ENCODE data around the gene ZSCAN21. TPM values are rescaled to one million over a fixed set of nuclear protein-coding genes. Genes with fewer than 3 reads are reported as not detected.

The ZSCAN21 gene
- polyA plus RNA-seq, 3 donors = 1.5 to 4.6 (median 4.4) TPM

- Histone ChIP-seq H3K36me3 (replicated peaks in 1 of 2; ENCODE audit: control insufficient read depth in 1 of 2, insufficient read depth in 2 of 2, low read length in 2 of 2) (no peaks in the 10 kb centered on the region), H3K27ac (ENCODE audit: low read depth in 1 of 2, low read length in 2 of 2) (no peak overlapping the region), H3K4me3 (replicated peaks in 1 of 3; ENCODE audit: low read depth in 2 of 3, low read length in 3 of 3) (no peak overlapping the region), H3K79me2 (ENCODE audit: insufficient read depth, low read length) (no peaks in the 10 kb centered on the region), H3K9me3 (replicated peaks in 1 of 2; ENCODE audit: control insufficient read depth in 1 of 2, insufficient read depth in 1 of 2, low read length in 2 of 2) (no peaks in the 10 kb centered on the region), H3K27me3 (ENCODE audit: control insufficient read depth in 2 of 2, insufficient read depth in 2 of 2, low read length in 2 of 2) (no peaks in the 10 kb centered on the region), H3K9ac (ENCODE audit: insufficient read depth, low read length, poor library complexity, severe bottlenecking) (no peak overlapping the region), H3K4me2 (replicated peaks; ENCODE audit: extremely low read depth, low read length, poor library complexity, severe bottlenecking) (no peak overlapping the region), H4K20me1 (ENCODE audit: insufficient read depth, low read length) (no peaks in the 10 kb centered on the region), H2AFZ (ENCODE audit: insufficient read depth, low read depth, low read length, poor library complexity, severe bottlenecking) (no peak overlapping the region), H3K4me1 (ENCODE audit: control insufficient read depth in 1 of 2, insufficient read depth in 2 of 2, low read length in 2 of 2) (peaks cover 0 to 2% of the 10 kb centered on the region in 2 donors)
- H3K27ac Mint-ChIP-seq = no peak overlapping the region
- H3K4me3 Mint-ChIP-seq = no peak overlapping the region
- 0% methylated on average over 2 of the region's 14 CpGs for WGBS (ENCODE audit: insufficient coverage)
- no peak for DNase-seq
- intact Hi-C loops (cut with micrococcal nuclease) = no loop called here
- no peaks in the 10 kb centered on the region for H3K36me3 Mint-ChIP-seq
- H3K4me1 Mint-ChIP-seq = peaks cover 8% of the 10 kb centered on the region
- peaks cover 0 to 5% (median 1%) of the 10 kb centered on the region in 3 donors for H3K27me3 Mint-ChIP-seq (ENCODE audit: low read depth in 3 of 3)
- TF ChIP-seq CTCF (IDR thresholded peaks at IDR 0.05) = no peak
- no peaks in the 10 kb centered on the region for H3K9me3 Mint-ChIP-seq
Observed at GRCh38 chr7:100003711-100004661, 45.6 kb upstream of the ZSCAN21 start.

- H3K79me2 ChIP-seq (ENCODE audit: insufficient read depth, low read length) = no peaks in the 10 kb centered on the region
- no peaks in the 10 kb centered on the region for H3K9me3 ChIP-seq (replicated peaks in 1 of 2; ENCODE audit: control insufficient read depth in 1 of 2, insufficient read depth in 1 of 2, low read length in 2 of 2)
- peaks cover 9% of the 10 kb centered on the region in 2 donors for H3K4me1 ChIP-seq (ENCODE audit: control insufficient read depth in 1 of 2, insufficient read depth in 2 of 2, low read length in 2 of 2)
- H3K36me3 ChIP-seq (replicated peaks in 1 of 2; ENCODE audit: control insufficient read depth in 1 of 2, insufficient read depth in 2 of 2, low read length in 2 of 2) = no peaks in the 10 kb centered on the region
- H4K20me1 ChIP-seq (ENCODE audit: insufficient read depth, low read length) = no peaks in the 10 kb centered on the region
- H3K4me2 ChIP-seq (replicated peaks; ENCODE audit: extremely low read depth, low read length, poor library complexity, severe bottlenecking) = no peak overlapping the region
- Mint-ChIP-seq H3K27me3 (ENCODE audit: low read depth in 3 of 3) (peaks cover 0 to 5% (median 1%) of the 10 kb centered on the region in 3 donors), H3K4me3 (no peak overlapping the region), H3K36me3 (no peaks in the 10 kb centered on the region), H3K27ac (no peak overlapping the region), H3K9me3 (no peaks in the 10 kb centered on the region), H3K4me1 (peaks cover 15% of the 10 kb centered on the region)
- no peak overlapping the region for H3K9ac ChIP-seq (ENCODE audit: insufficient read depth, low read length, poor library complexity, severe bottlenecking)
- H2AFZ ChIP-seq (ENCODE audit: insufficient read depth, low read depth, low read length, poor library complexity, severe bottlenecking) = no peak overlapping the region
- H3K4me3 ChIP-seq (replicated peaks in 1 of 3; ENCODE audit: low read depth in 2 of 3, low read length in 3 of 3) = no peak overlapping the region
- no peak for TF ChIP-seq CTCF (IDR thresholded peaks at IDR 0.05)
- no peak for DNase-seq
- WGBS (ENCODE audit: insufficient coverage) = 85% methylated on average over 2 of the region's 3 CpGs
- H3K27ac ChIP-seq (ENCODE audit: low read depth in 1 of 2, low read length in 2 of 2) = no peak overlapping the region
- intact Hi-C loops (cut with micrococcal nuclease) = no loop called here
- no peaks in the 10 kb centered on the region for H3K27me3 ChIP-seq (ENCODE audit: control insufficient read depth in 2 of 2, insufficient read depth in 2 of 2, low read length in 2 of 2)
Observed at GRCh38 chr7:100007887-100008286, 41.7 kb upstream of the ZSCAN21 start.
